ENCODE measurements around the gene RAD51B. TPM values are rescaled to one million over a fixed set of nuclear protein-coding genes. Genes with fewer than 3 reads are reported as not detected.

The RAD51B gene
- total RNA-seq, 1 experiment from 2014 or later = 10.8 TPM

DNA sequence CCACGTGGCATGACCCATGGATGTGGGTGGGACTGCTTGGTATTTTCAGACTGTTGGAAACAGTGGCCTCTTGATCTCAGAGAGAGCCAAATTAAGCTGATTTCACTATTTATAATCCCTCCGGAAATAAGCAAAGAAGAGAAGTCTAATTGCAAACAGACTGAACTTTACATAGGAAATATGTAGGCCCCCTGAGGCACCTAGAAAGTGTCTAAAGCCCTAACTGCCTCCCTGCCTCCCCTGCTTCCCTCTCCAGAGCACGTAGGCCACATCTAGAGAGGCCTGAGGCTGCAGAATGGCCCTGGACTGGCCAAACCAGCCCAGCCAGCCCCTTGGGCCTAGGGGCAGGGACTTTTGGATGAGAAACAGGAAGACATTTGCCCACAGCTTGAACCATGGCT, 849.5 kb downstream of the RAD51B start:
- no peak overlapping the region for H3K4me2 ChIP-seq (ENCODE audit: low read length)
- H3K36me3 ChIP-seq (ENCODE audit: low read depth, low read length) = no peaks in the 10 kb centered on the region
- H4K20me1 ChIP-seq (ENCODE audit: low read length) = no peaks in the 10 kb centered on the region
- H2AFZ ChIP-seq (ENCODE audit: low read length) = no peak overlapping the region
- TF ChIP-seq EZH2 (IDR thresholded peaks at IDR 0.05; ENCODE audit: low read length, unreplicated experiment) (no peak), CTCF (conservative IDR thresholded peaks at IDR 0.05; ENCODE audit: low read depth, low read length) (no peak), EZH2phosphoT487 (IDR thresholded peaks at IDR 0.05; ENCODE audit: borderline replicate concordance, low read length) (no peak)
- intact Hi-C loops (cut with micrococcal nuclease) = no loop called here
- ATAC-seq (no peak; the same call in 1 of the 2 replicates), DNase-seq (peak; percentile 67)
- H3K9me2 ChIP-seq (replicated peaks; ENCODE audit: low read length) = no peaks in the 10 kb centered on the region
- H3K4me1 ChIP-seq (ENCODE audit: insufficient read depth, low read length) = peaks cover 13% of the 10 kb centered on the region
- ChIA-PET POLR2A (ENCODE audit: unreplicated experiment) (interaction anchor here (0.7 kb wide), 1 partner anchor 11 kb away, joined by 5 read pairs; no protein-coding TSS in a partner anchor), CTCF (no interaction called here)
- H3F3A ChIP-seq (ENCODE audit: low read length, unreplicated experiment) = no peaks in the 10 kb centered on the region
- no peaks in the 10 kb centered on the region for H3K27me3 ChIP-seq (ENCODE audit: low read length)
- H3K79me2 ChIP-seq (ENCODE audit: low read length) = no peaks in the 10 kb centered on the region
- no peak overlapping the region for H3K9ac ChIP-seq (ENCODE audit: low read length)
- no TSS peak for BruUV-seq (replicated peaks)
- no peak overlapping the region for H3K27ac ChIP-seq (ENCODE audit: low read length)
- no peaks in the 10 kb centered on the region for H3K9me3 ChIP-seq (ENCODE audit: low read length)
- no peak overlapping the region for H3K4me3 ChIP-seq (ENCODE audit: low read length)

- Histone ChIP-seq H3F3A (ENCODE audit: low read length, unreplicated experiment) (no peaks in the 10 kb centered on the region), H3K4me1 (ENCODE audit: insufficient read depth, low read length) (peaks cover 17% of the 10 kb centered on the region), H3K4me3 (ENCODE audit: low read length) (no peak overlapping the region), H3K27me3 (ENCODE audit: low read length) (no peaks in the 10 kb centered on the region), H3K79me2 (ENCODE audit: low read length) (no peaks in the 10 kb centered on the region), H4K20me1 (ENCODE audit: low read length) (no peaks in the 10 kb centered on the region), H3K36me3 (ENCODE audit: low read depth, low read length) (no peaks in the 10 kb centered on the region), H3K4me2 (ENCODE audit: low read length) (no peak overlapping the region), H3K9ac (ENCODE audit: low read length) (no peak overlapping the region), H3K9me2 (replicated peaks; ENCODE audit: low read length) (no peaks in the 10 kb centered on the region), H2AFZ (ENCODE audit: low read length) (no peak overlapping the region), H3K27ac (ENCODE audit: low read length) (no peak overlapping the region), H3K9me3 (ENCODE audit: low read length) (no peaks in the 10 kb centered on the region)
- ATAC-seq (no peak), DNase-seq (no peak)
- TF ChIP-seq EZH2 (IDR thresholded peaks at IDR 0.05; ENCODE audit: low read length, unreplicated experiment) = no peak
- no peak for TF ChIP-seq CTCF (conservative IDR thresholded peaks at IDR 0.05; ENCODE audit: low read depth, low read length)
- TF ChIP-seq EZH2phosphoT487 (IDR thresholded peaks at IDR 0.05; ENCODE audit: borderline replicate concordance, low read length) = no peak
- no TSS peak for BruUV-seq (replicated peaks)
- intact Hi-C loops (cut with micrococcal nuclease) = no loop called here
- ChIA-PET CTCF (no interaction called here), POLR2A (ENCODE audit: unreplicated experiment) (no interaction called here)
Measured at GRCh38 chr14:68669603-68670358, 850.2 kb downstream of the RAD51B start.

DNA sequence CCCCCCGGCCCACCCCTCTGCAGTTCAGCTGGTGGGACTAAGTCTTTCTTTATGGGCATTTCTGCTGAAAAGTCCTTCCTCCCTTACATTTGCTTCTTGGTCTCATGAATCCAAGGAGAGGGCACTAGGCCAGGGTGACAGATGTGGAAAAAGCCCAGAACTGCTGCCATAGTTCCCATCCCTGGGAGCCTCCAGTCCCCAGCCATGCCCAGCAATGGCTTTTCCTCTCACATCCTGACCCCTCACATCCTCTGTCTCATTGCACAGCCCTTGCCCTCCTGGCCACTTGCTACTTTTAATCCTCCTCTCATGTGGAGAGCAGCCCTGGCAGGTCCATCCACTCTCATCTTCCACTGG, 850.8 kb downstream of the RAD51B start:
- Histone ChIP-seq H3K27me3 (ENCODE audit: low read length) (no peaks in the 10 kb centered on the region), H2AFZ (ENCODE audit: low read length) (no peak overlapping the region), H3K4me2 (ENCODE audit: low read length) (no peak overlapping the region), H3K4me1 (ENCODE audit: insufficient read depth, low read length) (peaks cover 19% of the 10 kb centered on the region), H3K9me3 (ENCODE audit: low read length) (no peaks in the 10 kb centered on the region), H3K27ac (ENCODE audit: low read length) (no peak overlapping the region), H3F3A (ENCODE audit: low read length, unreplicated experiment) (no peaks in the 10 kb centered on the region), H3K36me3 (ENCODE audit: low read depth, low read length) (no peaks in the 10 kb centered on the region), H3K4me3 (ENCODE audit: low read length) (no peak overlapping the region), H4K20me1 (ENCODE audit: low read length) (no peaks in the 10 kb centered on the region), H3K9ac (ENCODE audit: low read length) (no peak overlapping the region), H3K9me2 (replicated peaks; ENCODE audit: low read length) (no peaks in the 10 kb centered on the region), H3K79me2 (ENCODE audit: low read length) (no peaks in the 10 kb centered on the region)
- DNase-seq (no peak), ATAC-seq (no peak)
- ChIA-PET CTCF (no interaction called here), POLR2A (ENCODE audit: unreplicated experiment) (no interaction called here)
- TF ChIP-seq CTCF (conservative IDR thresholded peaks at IDR 0.05; ENCODE audit: low read depth, low read length) (no peak), EZH2phosphoT487 (IDR thresholded peaks at IDR 0.05; ENCODE audit: borderline replicate concordance, low read length) (no peak), EZH2 (IDR thresholded peaks at IDR 0.05; ENCODE audit: low read length, unreplicated experiment) (no peak)
- BruUV-seq (replicated peaks) = no TSS peak
- intact Hi-C loops (cut with micrococcal nuclease) = no loop called here

Data from PC-3 (cell line).